A549 (cell line): ENCODE results near the gene NRXN3. TPM values are rescaled to one million over a fixed set of nuclear protein-coding genes. Genes with fewer than 3 reads are reported as not detected.

ENCODE experiments used
- ATAC-seq, 2 experiments: fragments of 200-7000 bp in 1 of 2; fragments of >200 bp in 1 of 2; cut with Nextera tagmentation in 1 of 2; cut with Tn5 transposase in 1 of 2; 3 replicates each; pipeline versions ENCODE4 v1.8.0 to v1.9.1; 2018 to 2020; ENCODE audit warnings: mild to moderate bottlenecking in 1 of 2, moderate library complexity in 1 of 2
- CTCF ChIA-PET: fragments of 300-600 bp; sonication (Branson Sonifier 250); formaldehyde crosslinking; extraction: SDS; loops from one replicate; lab custom pipeline; 2021; ENCODE audit warnings: antibody characterized with exemption, inconsistent platforms; lab: Yijun Ruan, JAX
- POLR2A ChIA-PET: fragments of 350-600 bp; formaldehyde crosslinking; extraction: SDS; loops from one replicate; lab custom pipeline; 2021; ENCODE audit warnings: antibody characterized with exemption, inconsistent platforms; lab: Yijun Ruan, JAX
- DNase-seq, 2 experiments: peaks; one replicate each; pipeline versions ENCODE4 v3.0.0 to v3.0.0-alpha.2; 2011 to 2016; ENCODE audit warnings: low read depth in 1 of 2, low spot score in 1 of 2
- FAIRE-seq: peaks from 2 replicates; lab custom pipeline; 2011; peaks lifted over from hg19 to GRCh38; lab: Jason Lieb, UNC
- H3K27ac ChIP-seq, 2 experiments: fragments of >200 bp; sonication (Bioruptor Twin); formaldehyde crosslinking; 3 replicates each; pipeline ENCODE4 v1.5.1; 2016 to 2017
- H3K4me1 ChIP-seq: fragments of >200 bp; sonication (Bioruptor Twin); formaldehyde crosslinking; 3 replicates; pipeline ENCODE4 v1.6.1; 2016
- H3K4me2 ChIP-seq: fragments of >200 bp; sonication (Bioruptor Twin); formaldehyde crosslinking; 3 replicates; pipeline ENCODE4 v1.6.1; 2016
- H3K4me3 ChIP-seq: fragments of >200 bp; sonication (Bioruptor Twin); formaldehyde crosslinking; 3 replicates; pipeline ENCODE4 v1.5.1; 2016
- H3K9me3 ChIP-seq: fragments of >200 bp; sonication (Bioruptor Twin); formaldehyde crosslinking; 3 replicates; pipeline ENCODE4 v1.6.1; 2016
- CBX8 ChIP-seq: fragments of 200-600 bp; sonication (generic); IDR thresholded peaks from 2 replicates; pipeline ENCODE4 v1.6.1; 2016
- CHD2 ChIP-seq: fragments of 150-350 bp; IDR thresholded peaks from 2 replicates; pipeline ENCODE4 v1.6.1; 2014; ENCODE audit warnings: low read length; ENCODE audit not compliant: partially characterized antibody
- CTCF ChIP-seq: fragments of >200 bp; sonication (Bioruptor Twin); formaldehyde crosslinking; IDR thresholded peaks from 3 replicates; pipeline ENCODE4 v1.5.1; 2016
- E2F6 ChIP-seq: IDR thresholded peaks from 2 replicates; pipeline ENCODE4 v1.6.1; 2012; ENCODE audit warnings: low read depth, borderline replicate concordance
- ESRRA ChIP-seq: fragments of 150-350 bp; IDR thresholded peaks from 2 replicates; pipeline ENCODE4 v1.6.1; 2014; ENCODE audit warnings: mild to moderate bottlenecking, low read length, borderline replicate concordance
- FOSB ChIP-seq: fragments of 250-450 bp; sonication (Bioruptor Pico); IDR thresholded peaks from 2 replicates; pipeline ENCODE4 v1.5.0; 2020; ENCODE audit warnings: mild to moderate bottlenecking, moderate library complexity
- GATA3 ChIP-seq: IDR thresholded peaks from 2 replicates; pipeline ENCODE4 v1.6.1; 2012; ENCODE audit warnings: borderline replicate concordance
- HDAC2 ChIP-seq: fragments of 200-600 bp; sonication (generic); IDR thresholded peaks from 2 replicates; pipeline ENCODE4 v1.6.1; 2016
- HES2 ChIP-seq: fragments of >200 bp; sonication (Bioruptor Twin); formaldehyde crosslinking; IDR thresholded peaks from 2 replicates; pipeline ENCODE4 v1.6.1; 2016
- JUNB ChIP-seq: fragments of >200 bp; sonication (Bioruptor Twin); formaldehyde crosslinking; IDR thresholded peaks from 2 replicates; pipeline ENCODE4 v1.6.1; 2016
- KDM5A ChIP-seq: fragments of 200-600 bp; sonication (generic); IDR thresholded peaks from 2 replicates; pipeline ENCODE4 v1.6.1; 2016; ENCODE audit warnings: antibody characterized with exemption, mild to moderate bottlenecking
- MAFK ChIP-seq: fragments of 450-650 bp; IDR thresholded peaks from 2 replicates; pipeline ENCODE4 v1.6.1; 2014; ENCODE audit not compliant: partially characterized antibody
- MAX ChIP-seq: IDR thresholded peaks from 2 replicates; pipeline ENCODE4 v1.6.1; 2012
- MAZ ChIP-seq: fragments of 150-350 bp; IDR thresholded peaks from 2 replicates; pipeline ENCODE4 v1.6.1; 2014; ENCODE audit warnings: antibody characterized with exemption, low read depth, low read length, borderline replicate concordance
- NPAS2 ChIP-seq: fragments of 250-450 bp; sonication (Bioruptor Pico); IDR thresholded peaks from 2 replicates; pipeline ENCODE4 v1.8.0; 2022; ENCODE audit warnings: mild to moderate bottlenecking, moderate library complexity, borderline replicate concordance
- RAD21 ChIP-seq, 2 experiments: fragments of >200 bp in 1 of 2; sonication (Bioruptor Twin) in 1 of 2; formaldehyde crosslinking in 1 of 2; IDR thresholded peaks in 1 of 2; conservative IDR thresholded peaks in 1 of 2; 2 replicates in 1 of 2; 3 replicates in 1 of 2; pipeline ENCODE4 v1.6.1; 2012 to 2018; ENCODE audit warnings: inconsistent platforms in 1 of 2
- RCOR1 ChIP-seq: fragments of 150-350 bp; IDR thresholded peaks from 2 replicates; pipeline ENCODE4 v1.6.1; 2014; ENCODE audit warnings: antibody characterized with exemption, low read length, low read depth
- RFX5 ChIP-seq: fragments of 450-650 bp; IDR thresholded peaks from 2 replicates; pipeline ENCODE4 v1.7.1; 2014; ENCODE audit warnings: antibody characterized with exemption, mild to moderate bottlenecking, moderate library complexity
- RNF2 ChIP-seq: fragments of 200-600 bp; sonication (generic); IDR thresholded peaks from 2 replicates; pipeline ENCODE4 v1.6.1; 2016; ENCODE audit warnings: low read depth, mild to moderate bottlenecking, antibody characterized with exemption, moderate library complexity, borderline replicate concordance
- SMC3 ChIP-seq: fragments of >200 bp; sonication (Bioruptor Twin); formaldehyde crosslinking; IDR thresholded peaks from 3 replicates; pipeline ENCODE4 v1.6.1; 2018; ENCODE audit warnings: inconsistent platforms
- SREBF2 ChIP-seq: fragments of 450-650 bp; IDR thresholded peaks from 2 replicates; pipeline ENCODE4 v1.6.1; 2014; ENCODE audit warnings: mild to moderate bottlenecking, moderate library complexity
- TFCP2L1 ChIP-seq: fragments of 250-450 bp; sonication (Bioruptor Pico); IDR thresholded peaks from 2 replicates; pipeline ENCODE4 v1.5.0; 2021; ENCODE audit warnings: mild to moderate bottlenecking
- TP53 ChIP-seq: fragments of 250-450 bp; sonication (Bioruptor Pico); IDR thresholded peaks from 2 replicates; pipeline ENCODE4 v1.5.0; 2021; ENCODE audit warnings: mild to moderate bottlenecking, moderate library complexity
- USF2 ChIP-seq: fragments of 450-650 bp; IDR thresholded peaks from 2 replicates; pipeline ENCODE4 v1.6.1; 2014; ENCODE audit warnings: antibody characterized with exemption
- ZNF302 ChIP-seq: fragments of 250-450 bp; sonication (Bioruptor Pico); IDR thresholded peaks from 2 replicates; pipeline ENCODE4 v1.9.0; 2021; ENCODE audit warnings: inconsistent platforms, mild to moderate bottlenecking, moderate library complexity
- ZSCAN20 ChIP-seq: fragments of 250-450 bp; sonication (Bioruptor Pico); IDR thresholded peaks from 2 replicates; pipeline ENCODE4 v1.8.0; 2022; ENCODE audit warnings: mild to moderate bottlenecking, moderate library complexity
- WGBS: methylation state at CpG from one replicate; pipeline ENCODE4 v1.1.6; 2017; ENCODE audit errors: missing lambda C conversion rate; 5-methylcytosine and 5-hydroxymethylcytosine counted together
- polyA plus RNA-seq, 4 experiments: library from polyadenylated mRNA; depleted of rRNA in 3 of 4; stranded (reverse); fragments of >200 nt; fragmentation: RNase III in 1 of 4; extraction: RNeasy Plus Mini Kit Qiagen cat#74134 plus additional on column Dnase treatment in 1 of 4; gene quantifications; 2 replicates in 3 of 4; 3 replicates in 1 of 4; pipeline ENCODE4 v1.2.3, GENCODE V29; 2011 to 2017

NRXN3 gene
- polyA plus RNA-seq, 2 of the 4 experiments (the other 2 are of a cell fraction), result 0.62 to 2.3 TPM

- Histone ChIP-seq H3K4me1 (no peaks in the 10 kb centered on the region), H3K27ac (no peak overlapping the region), H3K4me3 (no peak overlapping the region), H3K4me2 (no peak overlapping the region), H3K9me3 (no peaks in the 10 kb centered on the region)
- FAIRE-seq (no peak), ATAC-seq (no peak), DNase-seq (no peak)
- WGBS, result 34% methylated on average over 3 of the region's 3 CpGs
- CTCF ChIA-PET, result no interaction called here
- POLR2A ChIA-PET, result no interaction called here
- TF ChIP-seq ESRRA, result no peak
Observed at GRCh38 chr14:79729731-79730130, 1559.6 kb downstream of the NRXN3 start.

- Histone ChIP-seq H3K4me2 (no peak overlapping the region), H3K9me3 (no peaks in the 10 kb centered on the region), H3K4me3 (no peak overlapping the region), H3K4me1 (no peaks in the 10 kb centered on the region), H3K27ac (no peak overlapping the region)
- TF ChIP-seq SMC3, result no peak
- FAIRE-seq, result no peak
- CTCF ChIA-PET, result no interaction called here
- ATAC-seq, result no peak
- no peak for DNase-seq
- POLR2A ChIA-PET, result no interaction called here
- whole genome bisulfite sequencing, result 38% methylated on average over 2 of the region's 2 CpGs
Observed at GRCh38 chr14:79730196-79730595, 1560.0 kb downstream of the NRXN3 start.

GRCh38 chr14:79730953-79731352 lies 1560.8 kb downstream of the NRXN3 start:
- DNase-seq (no peak), FAIRE-seq (no peak), ATAC-seq (no peak)
- Histone ChIP-seq H3K4me2 (no peak overlapping the region), H3K4me1 (no peaks in the 10 kb centered on the region), H3K27ac (no peak overlapping the region), H3K4me3 (no peak overlapping the region), H3K9me3 (no peaks in the 10 kb centered on the region)
- ChIA-PET POLR2A (no interaction called here), CTCF (interaction anchor here (0.6 kb wide), 1 partner anchor 567 kb away, joined by 3 read pairs; no protein-coding TSS in a partner anchor)
- TF ChIP-seq KDM5A, result no peak
- TF ChIP-seq CBX8, result no peak
- no peak for TF ChIP-seq JUNB
- 17% methylated on average over 5 of the region's 5 CpGs for WGBS

GRCh38 chr14:79732911-79733655 lies 1562.9 kb downstream of the NRXN3 start:
- DNase-seq (no peak), FAIRE-seq (no peak), ATAC-seq (no peak)
- POLR2A ChIA-PET, result no interaction called here
- Histone ChIP-seq H3K27ac (no peak overlapping the region), H3K4me2 (no peak overlapping the region), H3K4me3 (no peak overlapping the region), H3K9me3 (no peaks in the 10 kb centered on the region), H3K4me1 (no peaks in the 10 kb centered on the region)
- WGBS, result 45% methylated on average over 8 of the region's 8 CpGs
- no peak for TF ChIP-seq CHD2
- TF ChIP-seq SREBF2, result no peak
- no peak for TF ChIP-seq HDAC2
- no peak for TF ChIP-seq TFCP2L1 (CRISPR knock-in tag)
- no peak for TF ChIP-seq GATA3
- no peak for TF ChIP-seq TP53 (CRISPR knock-in tag)
- TF ChIP-seq MAZ, result no peak
- no peak for TF ChIP-seq CTCF
- TF ChIP-seq E2F6, result no peak
- TF ChIP-seq RAD21 (conservative IDR thresholded peaks at IDR 0.05 in 1 of 2, IDR thresholded peaks at IDR 0.05 in 1 of 2), result no peak
- CTCF ChIA-PET, result no interaction called here

GRCh38 chr14:79734151-79734550 lies 1564.0 kb downstream of the NRXN3 start:
- ATAC-seq, result no peak
- WGBS, result 25% methylated on average over 3 of the region's 3 CpGs
- TF ChIP-seq RFX5 (no peak), TFCP2L1 (CRISPR knock-in tag) (no peak), RCOR1 (no peak), TP53 (CRISPR knock-in tag) (no peak), ZNF302 (CRISPR knock-in tag) (no peak), HES2 (no peak), RNF2 (no peak), MAFK (no peak), ZSCAN20 (no peak), USF2 (no peak), NPAS2 (CRISPR knock-in tag) (no peak), SREBF2 (no peak), FOSB (CRISPR knock-in tag) (no peak), MAX (no peak)

More at GRCh38 chr14:79734151-79734550, 1564.0 kb downstream of the NRXN3 start:
- DNase-seq, result no peak
- POLR2A ChIA-PET, result no interaction called here
- Histone ChIP-seq H3K27ac (no peak overlapping the region), H3K4me1 (no peaks in the 10 kb centered on the region), H3K9me3 (no peaks in the 10 kb centered on the region), H3K4me3 (no peak overlapping the region), H3K4me2 (no peak overlapping the region)
- CTCF ChIA-PET, result no interaction called here
- FAIRE-seq, result no peak
